Activated T-cell treated with anti-CD3 and anti-CD28 coated beads for 48 hours (primary cell): ENCODE data around the gene CD19.
"Not testable (repeated sequence)": the region's sequence is repeated elsewhere in the genome, so short reads cannot be mapped to it uniquely, and the experiment has no call there.

Experiments
- DNase-seq: peaks from one replicate; pipeline ENCODE4 v3.0.0-alpha.2; 2020; ENCODE audit warnings: low read depth

CD19 gene

DNA sequence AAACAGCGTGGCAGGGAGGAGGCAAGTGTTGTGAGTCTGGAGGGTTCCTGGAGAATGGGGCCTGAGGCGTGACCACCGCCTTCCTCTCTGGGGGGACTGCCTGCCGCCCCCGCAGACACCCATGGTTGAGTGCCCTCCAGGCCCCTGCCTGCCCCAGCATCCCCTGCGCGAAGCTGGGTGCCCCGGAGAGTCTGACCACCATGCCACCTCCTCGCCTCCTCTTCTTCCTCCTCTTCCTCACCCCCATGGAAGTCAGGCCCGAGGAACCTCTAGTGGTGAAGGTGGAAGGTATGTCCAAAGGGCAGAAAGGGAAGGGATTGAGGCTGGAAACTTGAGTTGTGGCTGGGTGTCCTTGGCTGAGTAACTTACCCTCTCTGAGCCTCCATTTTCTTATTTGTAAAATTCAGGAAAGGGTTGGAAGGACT is at the start of gene CD19:
Gene CD19 (plus strand): TSS at position 171 of the 425 bp plus-strand sequence. CDS start 30 bp downstream, at position 201.
- no peak for DNase-seq

GRCh38 chr16:28882551-28883160 is 49.1 kb upstream of the CD19 start:
- DNase-seq, result no peak

- no peak for DNase-seq
Observed at GRCh38 chr16:28883221-28883996, 48.4 kb upstream of the CD19 start.

- no peak for DNase-seq
Observed at GRCh38 chr16:28884045-28884444, 47.7 kb upstream of the CD19 start.

GRCh38 chr16:28886945-28887344 is 44.8 kb upstream of the CD19 start:
- no peak for DNase-seq

DNA sequence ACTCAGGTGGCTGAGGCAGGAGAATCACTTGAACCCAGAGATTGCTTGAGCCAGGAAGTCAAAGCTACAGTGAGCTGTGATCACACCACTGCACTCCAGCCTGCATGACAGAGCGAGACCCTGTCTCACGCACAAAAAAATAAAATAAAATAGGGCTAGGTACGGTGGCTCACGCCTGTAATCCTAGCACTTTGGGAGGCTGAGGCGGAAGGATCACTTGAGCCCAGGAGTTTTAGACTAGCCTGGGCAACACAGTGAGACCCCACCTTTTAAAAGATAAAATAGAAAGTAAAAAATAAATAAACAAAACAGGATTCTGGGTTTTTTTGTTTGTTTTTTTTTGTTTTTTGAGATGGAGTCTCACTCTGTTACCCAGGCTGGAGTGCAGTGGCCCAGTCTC is 41.4 kb upstream of the CD19 start:
- DNase-seq, result not testable (repeated sequence)

- DNase-seq, result no peak
Observed at GRCh38 chr16:28891964-28892890, 39.5 kb upstream of the CD19 start.

- no peak for DNase-seq
Observed at GRCh38 chr16:28893291-28893690, 38.5 kb upstream of the CD19 start.

GRCh38 chr16:28895609-28896008 is 36.2 kb upstream of the CD19 start:
- no peak for DNase-seq

DNA sequence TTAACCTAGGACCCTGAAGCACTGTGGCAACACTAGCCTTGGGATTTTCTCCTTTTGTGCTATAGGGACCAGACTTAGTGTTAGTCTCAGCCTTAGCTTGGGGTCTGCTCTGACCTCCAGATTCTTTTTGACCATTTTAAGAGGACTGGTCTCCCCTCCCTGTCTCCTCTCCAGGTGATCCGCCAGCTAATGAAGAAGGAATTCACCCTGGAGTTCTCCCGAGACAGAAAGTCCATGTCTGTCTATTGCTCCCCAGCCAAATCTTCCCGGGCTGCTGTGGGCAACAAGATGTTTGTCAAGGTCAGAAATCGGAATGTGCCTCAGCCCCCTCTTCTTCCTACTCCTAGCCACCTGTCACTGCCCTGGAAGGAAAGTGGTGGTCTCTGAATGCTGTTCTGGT is 33.9 kb upstream of the CD19 start:
- DNase-seq, result no peak

- no peak for DNase-seq
Observed at GRCh38 chr16:28898266-28898665, 33.5 kb upstream of the CD19 start.

- DNase-seq, result no peak
Observed at GRCh38 chr16:28898942-28899341, 32.8 kb upstream of the CD19 start.

DNA sequence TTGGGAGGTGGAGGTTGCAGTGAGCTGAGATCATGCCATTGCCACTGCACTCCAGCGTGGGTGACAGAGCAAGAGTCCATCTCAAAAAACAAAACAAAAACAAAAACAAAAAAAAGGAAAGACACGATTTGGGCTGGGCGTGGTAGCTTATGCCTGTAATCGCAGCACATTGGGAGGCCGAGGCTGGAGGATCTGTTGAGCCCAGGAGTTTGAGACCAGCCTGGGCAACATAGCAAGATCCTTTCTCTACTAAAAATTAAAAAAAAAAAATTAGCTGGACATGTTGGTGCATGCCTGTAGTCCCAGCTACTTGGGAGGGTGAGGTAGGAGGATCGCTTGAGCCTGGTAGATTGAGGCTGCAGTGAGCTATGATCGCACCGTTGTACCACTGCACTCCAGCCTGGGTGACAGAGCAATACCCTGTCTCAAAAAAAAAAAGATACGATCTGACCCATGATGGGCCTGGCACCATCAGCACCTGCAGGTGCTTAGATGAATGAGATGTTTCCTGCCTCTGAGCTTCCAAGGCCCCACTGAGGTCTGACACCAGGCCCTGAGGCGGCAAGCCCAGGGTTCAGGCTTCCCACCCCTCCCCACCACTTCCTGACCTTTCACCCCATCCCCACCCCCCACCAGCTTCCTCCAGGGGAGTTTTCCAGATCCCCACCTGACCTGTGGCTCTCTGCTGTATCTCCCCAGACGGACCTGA is 31.7 kb upstream of the CD19 start:
- DNase-seq, result no peak

- no peak for DNase-seq
Observed at GRCh38 chr16:28900601-28901000, 31.2 kb upstream of the CD19 start.

DNA sequence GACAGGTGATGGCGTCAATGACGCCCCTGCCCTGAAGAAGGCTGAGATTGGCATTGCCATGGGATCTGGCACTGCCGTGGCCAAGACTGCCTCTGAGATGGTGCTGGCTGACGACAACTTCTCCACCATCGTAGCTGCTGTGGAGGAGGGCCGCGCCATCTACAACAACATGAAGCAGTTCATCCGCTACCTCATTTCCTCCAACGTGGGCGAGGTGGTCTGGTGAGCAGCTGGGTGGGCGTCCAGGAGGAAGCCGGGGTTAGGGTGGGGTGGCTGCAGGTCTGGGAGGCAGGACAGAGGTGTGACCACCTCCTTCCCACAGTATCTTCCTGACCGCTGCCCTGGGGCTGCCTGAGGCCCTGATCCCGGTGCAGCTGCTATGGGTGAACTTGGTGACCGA is 29.9 kb upstream of the CD19 start:
- no peak for DNase-seq

GRCh38 chr16:28902909-28903308 is 28.9 kb upstream of the CD19 start:
- no peak for DNase-seq

- no peak for DNase-seq
Observed at GRCh38 chr16:28903344-28904042, 28.3 kb upstream of the CD19 start.

- no peak for DNase-seq
Observed at GRCh38 chr16:28904363-28904762, 27.4 kb upstream of the CD19 start.

DNA sequence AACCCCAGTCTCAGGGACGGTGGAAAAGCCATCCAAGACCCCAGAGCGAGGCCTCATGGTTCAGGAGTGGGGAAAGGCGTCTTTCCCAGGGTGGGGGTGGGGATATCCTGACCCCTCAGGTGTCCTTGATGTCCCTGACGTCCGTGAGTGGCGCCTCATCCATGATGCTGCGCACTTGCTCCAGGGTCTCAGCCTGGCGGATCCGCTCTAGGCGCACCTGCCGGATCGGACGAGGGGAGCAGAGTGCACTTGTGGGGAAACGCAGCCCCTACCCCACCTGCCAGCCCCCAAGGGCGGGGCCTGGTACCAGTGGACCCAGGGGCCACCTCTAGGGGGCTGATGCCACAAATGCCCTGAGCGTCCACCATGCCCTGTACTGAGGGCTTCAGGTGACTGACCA is 26.9 kb upstream of the CD19 start:
- no peak for DNase-seq

DNA sequence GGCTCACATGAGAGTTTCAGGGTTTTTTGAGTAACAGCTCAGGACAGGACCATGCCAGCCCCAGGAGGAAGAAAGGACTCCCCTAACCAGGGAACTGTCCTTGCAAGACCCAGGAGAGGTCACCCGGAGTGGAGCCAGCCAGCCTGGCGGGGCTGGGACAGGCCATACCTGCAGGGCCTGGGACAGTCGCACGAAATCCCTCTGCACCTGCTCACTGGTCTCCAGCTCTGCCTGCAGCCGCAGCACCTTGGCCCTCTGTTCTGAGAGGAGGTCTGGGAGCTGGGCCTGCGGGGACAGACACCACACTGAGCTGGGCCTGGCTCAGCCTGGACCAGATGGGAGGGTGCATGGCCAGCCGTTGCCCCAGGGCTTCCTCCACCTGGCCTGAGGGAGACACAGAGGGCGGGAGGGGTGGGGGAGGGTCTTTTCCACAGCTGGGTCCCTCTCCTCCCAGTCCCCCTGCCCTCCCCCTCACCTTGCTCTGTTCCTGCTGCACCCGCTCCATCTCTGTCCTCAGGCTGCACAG is 26.5 kb upstream of the CD19 start:
- no peak for DNase-seq

DNA sequence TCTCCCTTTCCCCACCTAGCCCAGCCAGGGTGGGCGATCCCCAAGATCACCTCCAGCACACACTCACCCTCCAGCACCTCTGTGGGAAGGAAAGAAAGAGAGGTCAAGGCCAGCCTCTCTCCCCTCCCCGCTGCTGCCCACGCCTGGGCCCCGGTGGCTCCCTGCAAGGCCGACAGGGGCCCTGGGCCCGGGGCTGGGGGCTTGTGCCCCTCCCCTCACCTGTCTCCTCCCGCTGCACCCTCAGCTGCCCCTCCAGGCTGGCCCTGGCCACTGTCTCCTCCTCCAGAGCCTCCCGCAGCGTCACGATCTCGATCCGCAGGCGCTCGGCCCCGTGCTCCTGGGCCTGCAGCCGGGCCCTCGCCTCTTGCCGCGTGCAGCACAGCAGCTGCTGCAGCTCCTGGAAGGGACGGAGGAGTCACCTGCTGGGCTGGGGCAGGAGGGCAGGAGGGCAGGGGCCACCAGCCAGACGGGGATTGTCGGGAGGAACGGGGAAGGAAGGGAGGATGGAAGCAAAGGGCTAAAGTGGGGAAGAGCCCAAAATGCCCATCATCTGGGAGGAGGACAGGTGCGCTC is 25.9 kb upstream of the CD19 start:
- no peak for DNase-seq
